ENCODE data around the gene ZNF816. TPM values are rescaled to one million over a fixed set of nuclear protein-coding genes. Genes with fewer than 3 reads are reported as not detected.

The ZNF816 gene
- total RNA-seq, 1 experiment from 2014 or later: 15.3 TPM

GRCh38 chr19:53007200-53007599 lies 44.5 kb upstream of the ZNF816 start:
- ATAC-seq: no peak
- H3K9me3 Mint-ChIP-seq: no peaks in the 10 kb centered on the region

GRCh38 chr19:53004242-53004641 lies 41.6 kb upstream of the ZNF816 start:
- POLR2A ChIA-PET: no interaction called here
- TF ChIP-seq SMAD4 (CRISPR knock-in tag; IDR thresholded peaks at IDR 0.05) (no peak), MXD4 (CRISPR knock-in tag; IDR thresholded peaks at IDR 0.05; ENCODE audit: borderline replicate concordance) (no peak), IRF1 (CRISPR knock-in tag; IDR thresholded peaks at IDR 0.05) (no peak), PREB (CRISPR knock-in tag; IDR thresholded peaks at IDR 0.05; ENCODE audit: borderline replicate concordance) (no peak), IRF2 (CRISPR knock-in tag; IDR thresholded peaks at IDR 0.05; ENCODE audit: borderline replicate concordance, low read depth) (no peak), EMX1 (CRISPR knock-in tag; IDR thresholded peaks at IDR 0.05) (no peak), TP53 (CRISPR knock-in tag; IDR thresholded peaks at IDR 0.05) (no peak), ZMAT4 (CRISPR knock-in tag; IDR thresholded peaks at IDR 0.05) (no peak), TCF7 (CRISPR knock-in tag; IDR thresholded peaks at IDR 0.05; ENCODE audit: low read depth) (no peak), ZNF416 (CRISPR knock-in tag; IDR thresholded peaks at IDR 0.05) (no peak), CREM (CRISPR knock-in tag; IDR thresholded peaks at IDR 0.05) (no peak)
- TF ChIP-seq, protein P1, sequence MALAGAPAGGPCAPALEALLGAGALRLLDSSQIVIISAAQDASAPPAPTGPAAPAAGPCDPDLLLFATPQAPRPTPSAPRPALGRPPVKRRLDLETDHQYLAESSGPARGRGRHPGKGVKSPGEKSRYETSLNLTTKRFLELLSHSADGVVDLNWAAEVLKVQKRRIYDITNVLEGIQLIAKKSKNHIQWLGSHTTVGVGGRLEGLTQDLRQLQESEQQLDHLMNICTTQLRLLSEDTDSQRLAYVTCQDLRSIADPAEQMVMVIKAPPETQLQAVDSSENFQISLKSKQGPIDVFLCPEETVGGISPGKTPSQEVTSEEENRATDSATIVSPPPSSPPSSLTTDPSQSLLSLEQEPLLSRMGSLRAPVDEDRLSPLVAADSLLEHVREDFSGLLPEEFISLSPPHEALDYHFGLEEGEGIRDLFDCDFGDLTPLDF (CRISPR knock-in tag; IDR thresholded peaks at IDR 0.05): no peak
- TF ChIP-seq, protein P2, sequence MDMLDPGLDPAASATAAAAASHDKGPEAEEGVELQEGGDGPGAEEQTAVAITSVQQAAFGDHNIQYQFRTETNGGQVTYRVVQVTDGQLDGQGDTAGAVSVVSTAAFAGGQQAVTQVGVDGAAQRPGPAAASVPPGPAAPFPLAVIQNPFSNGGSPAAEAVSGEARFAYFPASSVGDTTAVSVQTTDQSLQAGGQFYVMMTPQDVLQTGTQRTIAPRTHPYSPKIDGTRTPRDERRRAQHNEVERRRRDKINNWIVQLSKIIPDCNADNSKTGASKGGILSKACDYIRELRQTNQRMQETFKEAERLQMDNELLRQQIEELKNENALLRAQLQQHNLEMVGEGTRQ (CRISPR knock-in tag; IDR thresholded peaks at IDR 0.05): no peak
- TF ChIP-seq, protein P3, sequence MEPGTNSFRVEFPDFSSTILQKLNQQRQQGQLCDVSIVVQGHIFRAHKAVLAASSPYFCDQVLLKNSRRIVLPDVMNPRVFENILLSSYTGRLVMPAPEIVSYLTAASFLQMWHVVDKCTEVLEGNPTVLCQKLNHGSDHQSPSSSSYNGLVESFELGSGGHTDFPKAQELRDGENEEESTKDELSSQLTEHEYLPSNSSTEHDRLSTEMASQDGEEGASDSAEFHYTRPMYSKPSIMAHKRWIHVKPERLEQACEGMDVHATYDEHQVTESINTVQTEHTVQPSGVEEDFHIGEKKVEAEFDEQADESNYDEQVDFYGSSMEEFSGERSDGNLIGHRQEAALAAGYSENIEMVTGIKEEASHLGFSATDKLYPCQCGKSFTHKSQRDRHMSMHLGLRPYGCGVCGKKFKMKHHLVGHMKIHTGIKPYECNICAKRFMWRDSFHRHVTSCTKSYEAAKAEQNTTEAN (CRISPR knock-in tag; IDR thresholded peaks at IDR 0.05): no peak
- TF ChIP-seq, protein P4, sequence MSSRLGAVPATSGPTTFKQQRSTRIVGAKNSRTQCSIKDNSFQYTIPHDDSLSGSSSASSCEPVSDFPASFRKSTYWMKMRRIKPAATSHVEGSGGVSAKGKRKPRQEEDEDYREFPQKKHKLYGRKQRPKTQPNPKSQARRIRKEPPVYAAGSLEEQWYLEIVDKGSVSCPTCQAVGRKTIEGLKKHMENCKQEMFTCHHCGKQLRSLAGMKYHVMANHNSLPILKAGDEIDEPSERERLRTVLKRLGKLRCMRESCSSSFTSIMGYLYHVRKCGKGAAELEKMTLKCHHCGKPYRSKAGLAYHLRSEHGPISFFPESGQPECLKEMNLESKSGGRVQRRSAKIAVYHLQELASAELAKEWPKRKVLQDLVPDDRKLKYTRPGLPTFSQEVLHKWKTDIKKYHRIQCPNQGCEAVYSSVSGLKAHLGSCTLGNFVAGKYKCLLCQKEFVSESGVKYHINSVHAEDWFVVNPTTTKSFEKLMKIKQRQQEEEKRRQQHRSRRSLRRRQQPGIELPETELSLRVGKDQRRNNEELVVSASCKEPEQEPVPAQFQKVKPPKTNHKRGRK (CRISPR knock-in tag; IDR thresholded peaks at IDR 0.05; ENCODE audit: borderline replicate concordance): no peak
- no peak overlapping the region for H3K27ac Mint-ChIP-seq
- ATAC-seq (no peak), DNase-seq (ENCODE audit: low spot score) (no peak)
- CTCF ChIA-PET: interaction anchor here (1.1 to 2.9 kb wide), 2 partner anchors 10 to 130 kb away, joined by 3 to 10 read pairs; no protein-coding TSS in a partner anchor
- peaks cover 49% of the 10 kb centered on the region for H3K27me3 Mint-ChIP-seq (ENCODE audit: low read depth)
- H3K9me3 Mint-ChIP-seq: no peaks in the 10 kb centered on the region
- no peak overlapping the region for H3K4me3 Mint-ChIP-seq
- H3K4me1 Mint-ChIP-seq: peaks cover 10% of the 10 kb centered on the region
- no peaks in the 10 kb centered on the region for H3K36me3 Mint-ChIP-seq

More at GRCh38 chr19:53007200-53007599, 44.5 kb upstream of the ZNF816 start:
- H3K4me1 Mint-ChIP-seq: peaks cover 15% of the 10 kb centered on the region
- H3K4me3 Mint-ChIP-seq: no peak overlapping the region
- H3K27me3 Mint-ChIP-seq (ENCODE audit: low read depth): peaks cover 19% of the 10 kb centered on the region
- TF ChIP-seq, protein P5, sequence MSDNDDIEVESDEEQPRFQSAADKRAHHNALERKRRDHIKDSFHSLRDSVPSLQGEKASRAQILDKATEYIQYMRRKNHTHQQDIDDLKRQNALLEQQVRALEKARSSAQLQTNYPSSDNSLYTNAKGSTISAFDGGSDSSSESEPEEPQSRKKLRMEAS (CRISPR knock-in tag; IDR thresholded peaks at IDR 0.05): no peak
- TF ChIP-seq, protein P6, sequence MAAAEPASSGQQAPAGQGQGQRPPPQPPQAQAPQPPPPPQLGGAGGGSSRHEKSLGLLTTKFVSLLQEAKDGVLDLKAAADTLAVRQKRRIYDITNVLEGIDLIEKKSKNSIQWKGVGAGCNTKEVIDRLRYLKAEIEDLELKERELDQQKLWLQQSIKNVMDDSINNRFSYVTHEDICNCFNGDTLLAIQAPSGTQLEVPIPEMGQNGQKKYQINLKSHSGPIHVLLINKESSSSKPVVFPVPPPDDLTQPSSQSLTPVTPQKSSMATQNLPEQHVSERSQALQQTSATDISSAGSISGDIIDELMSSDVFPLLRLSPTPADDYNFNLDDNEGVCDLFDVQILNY (CRISPR knock-in tag; IDR thresholded peaks at IDR 0.05): no peak
- no peak for TF ChIP-seq NFYB (CRISPR knock-in tag; conservative IDR thresholded peaks at IDR 0.05; ENCODE audit: low read depth)
- TF ChIP-seq PREB (CRISPR knock-in tag; IDR thresholded peaks at IDR 0.05; ENCODE audit: borderline replicate concordance): no peak
- no peak for TF ChIP-seq ZNF317 (CRISPR knock-in tag; IDR thresholded peaks at IDR 0.05; ENCODE audit: borderline replicate concordance, low read depth)
- no peak for TF ChIP-seq TEAD1 (CRISPR knock-in tag; IDR thresholded peaks at IDR 0.05)
- ChIA-PET CTCF (interaction anchor here (0.6 kb wide), 1 partner anchor 14 kb away, joined by 4 read pairs; no protein-coding TSS in a partner anchor), POLR2A (no interaction called here)
- no peak for DNase-seq (ENCODE audit: low spot score)
- H3K27ac Mint-ChIP-seq: no peak overlapping the region
- no peaks in the 10 kb centered on the region for H3K36me3 Mint-ChIP-seq

Data from WTC11 (cell line).